Superior temporal gyrus (tissue), 1 donor: ENCODE measurements around the gene ADAMTS2.
"Not testable (repeated sequence)": the region's sequence is repeated elsewhere in the genome, so short reads cannot be mapped to it uniquely, and the experiment has no call there.

Experiments used
- DNase-seq: peaks from one replicate; pipeline ENCODE4 v3.0.0-alpha.2; 2016; ENCODE audit errors: extremely low spot score

ADAMTS2 gene

GRCh38 chr5:179111267-179112207, 233.7 kb downstream of the ADAMTS2 start:
- no peak for DNase-seq

GRCh38 chr5:179110528-179110927, 234.7 kb downstream of the ADAMTS2 start:
- no peak for DNase-seq

GRCh38 chr5:179101282-179101681, 244.0 kb downstream of the ADAMTS2 start:
- DNase-seq = not testable (repeated sequence)

- DNase-seq = no peak
Measured at GRCh38 chr5:179089502-179089901, 255.8 kb downstream of the ADAMTS2 start.

GRCh38 chr5:179080724-179081123, 264.5 kb downstream of the ADAMTS2 start:
- no peak for DNase-seq

- DNase-seq = no peak
Measured at GRCh38 chr5:179079165-179079987, 265.9 kb downstream of the ADAMTS2 start.

GRCh38 chr5:179065703-179066102, 279.6 kb downstream of the ADAMTS2 start:
- DNase-seq = no peak

- no peak for DNase-seq
Measured at GRCh38 chr5:179061025-179061424, 284.2 kb downstream of the ADAMTS2 start.
